ENCODE measurements around the gene SPOP. TPM values are rescaled to one million over a fixed set of nuclear protein-coding genes. Genes with fewer than 3 reads are reported as not detected.

Gene SPOP
- total RNA-seq, 1 donor from 2014 or later: 189 TPM

DNA sequence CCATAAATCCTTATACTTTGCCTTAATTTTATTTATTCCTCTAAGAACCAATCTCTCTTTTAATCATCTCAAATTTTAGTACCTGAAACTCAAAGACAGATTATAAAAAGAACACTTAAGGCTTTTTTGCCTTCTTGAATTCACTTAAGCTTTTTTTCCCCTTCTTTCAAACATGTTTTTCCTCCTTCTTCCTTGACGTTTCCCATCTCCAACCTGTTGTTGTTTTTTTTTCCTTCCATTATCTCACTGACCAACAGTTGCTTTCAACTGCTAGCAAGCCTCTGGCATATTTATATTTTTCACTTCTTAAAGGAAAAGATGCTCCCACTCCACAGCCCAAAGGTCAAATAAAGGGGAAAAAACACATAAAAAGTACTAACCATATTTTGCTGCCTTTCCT lies 32.2 kb downstream of the SPOP start:
- intact Hi-C loops (cut with DNase I): no loop called here
- peaks cover 8 to 60% of the 10 kb centered on the region in 2 donors for H3K4me1 ChIP-seq
- H3K36me3 ChIP-seq: no peaks in the 10 kb centered on the region
- H3K9me3 ChIP-seq: no peaks in the 10 kb centered on the region
- no peak for TF ChIP-seq CTCF (IDR thresholded peaks at IDR 0.05)
- no peak for DNase-seq (ENCODE audit: low spot score in 2 of 2)
- H3K27me3 ChIP-seq: no peaks in the 10 kb centered on the region
- peak overlapping the region; percentile 88 to 94 for H3K27ac ChIP-seq
- H3K4me3 ChIP-seq: peak overlapping the region; percentile 37 to 45

DNA sequence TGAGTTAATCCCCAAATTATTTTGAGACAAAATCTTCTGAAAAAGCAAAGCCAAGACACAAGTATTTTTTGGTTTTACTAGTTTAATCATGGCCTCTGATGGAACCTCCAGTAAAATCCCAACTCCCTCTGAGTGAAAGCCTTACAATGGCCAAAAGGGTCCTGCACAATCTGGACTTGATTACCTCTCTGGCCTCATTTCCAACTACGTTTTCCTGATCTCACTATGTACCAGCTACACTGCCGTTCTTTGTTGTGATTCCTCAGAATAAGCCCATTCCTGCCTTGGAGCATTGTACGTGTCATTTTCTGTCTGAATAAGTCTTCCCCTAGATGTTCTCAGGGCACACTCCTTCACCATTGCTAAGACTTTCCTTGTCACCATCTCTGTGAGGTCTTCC lies 37.3 kb downstream of the SPOP start:
- no peak for TF ChIP-seq CTCF (IDR thresholded peaks at IDR 0.05)
- H3K27ac ChIP-seq: peak overlapping the region; percentile 88 to 94
- no peaks in the 10 kb centered on the region for H3K36me3 ChIP-seq
- no peaks in the 10 kb centered on the region for H3K9me3 ChIP-seq
- H3K27me3 ChIP-seq: no peaks in the 10 kb centered on the region
- H3K4me1 ChIP-seq: peaks cover 21 to 73% of the 10 kb centered on the region in 2 donors
- intact Hi-C loops (cut with DNase I): no loop called here
- DNase-seq (ENCODE audit: low spot score in 2 of 2): no peak
- no peak overlapping the region for H3K4me3 ChIP-seq

- Histone ChIP-seq H3K27ac (peak overlapping the region; percentile 88 to 94), H3K27me3 (no peaks in the 10 kb centered on the region), H3K4me1 (peaks cover 25 to 76% of the 10 kb centered on the region in 2 donors), H3K4me3 (no peak overlapping the region), H3K36me3 (no peaks in the 10 kb centered on the region), H3K9me3 (no peaks in the 10 kb centered on the region)
- no peak for TF ChIP-seq CTCF (IDR thresholded peaks at IDR 0.05)
- DNase-seq (ENCODE audit: low spot score in 2 of 2): no peak
- intact Hi-C loops (cut with DNase I): loop anchor here (5.0 kb wide), 2 partner anchors 38 to 53 kb away; partner anchors contain the start of gene SPOP
These were observed 39.1 kb downstream of the SPOP start for GRCh38 chr17:49638818-49639217.

DNA sequence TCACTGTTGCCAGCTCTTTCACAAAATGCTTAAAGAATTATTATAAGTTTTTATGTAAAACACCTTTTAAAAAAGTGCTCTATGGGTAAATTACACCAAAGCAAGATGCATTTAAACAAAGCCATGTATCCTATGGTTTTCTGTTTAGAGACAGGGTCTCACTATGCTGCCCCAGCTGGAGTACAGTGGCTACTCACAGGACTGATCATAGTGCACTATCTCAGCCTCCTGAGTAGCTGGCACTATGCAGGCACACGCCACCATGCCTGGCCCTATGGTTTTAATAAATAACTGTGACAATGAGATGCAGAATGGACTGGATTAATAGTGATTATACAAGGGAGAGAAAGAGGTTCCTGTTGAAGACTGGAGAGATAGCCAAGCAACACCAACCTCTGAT lies 40.2 kb downstream of the SPOP start:
- H3K4me3 ChIP-seq: no peak overlapping the region
- no peaks in the 10 kb centered on the region for H3K36me3 ChIP-seq
- H3K27me3 ChIP-seq: no peaks in the 10 kb centered on the region
- intact Hi-C loops (cut with DNase I): loop anchor here (5.0 kb wide), 2 partner anchors 40 to 55 kb away; partner anchors contain the start of gene SPOP
- no peaks in the 10 kb centered on the region for H3K9me3 ChIP-seq
- peak overlapping the region; percentile 88 to 94 for H3K27ac ChIP-seq
- DNase-seq (ENCODE audit: low spot score in 2 of 2): no peak
- TF ChIP-seq CTCF (IDR thresholded peaks at IDR 0.05): no peak
- peaks cover 32 to 79% of the 10 kb centered on the region in 2 donors for H3K4me1 ChIP-seq

DNA sequence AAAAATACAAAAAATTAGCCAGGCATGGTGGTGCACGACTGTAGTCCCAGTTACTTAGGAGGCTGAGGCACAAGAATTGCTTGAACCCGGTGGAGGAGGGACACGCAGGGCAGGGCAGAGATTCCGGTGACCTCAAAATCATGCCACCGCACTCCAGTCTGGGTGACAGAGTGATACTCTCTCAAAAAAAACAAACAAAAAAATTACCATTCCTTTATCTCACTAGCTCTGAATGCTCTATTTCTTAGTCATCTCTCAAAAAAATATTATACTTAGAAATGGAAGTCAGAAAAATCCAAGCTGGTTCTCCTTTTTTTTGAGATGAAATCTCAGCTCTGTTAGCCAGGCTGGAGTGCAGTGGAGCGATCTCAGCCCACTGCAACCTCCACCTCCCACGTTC lies 40.8 kb downstream of the SPOP start:
- no peaks in the 10 kb centered on the region for H3K27me3 ChIP-seq
- no peaks in the 10 kb centered on the region for H3K9me3 ChIP-seq
- intact Hi-C loops (cut with DNase I): loop anchor here (5.0 kb wide), 2 partner anchors 40 to 55 kb away; partner anchors contain the start of gene SPOP
- H3K4me1 ChIP-seq: peaks cover 32 to 79% of the 10 kb centered on the region in 2 donors
- peak overlapping the region in 1 of 2 donors; percentile 17 for H3K4me3 ChIP-seq
- H3K27ac ChIP-seq: peak overlapping the region; percentile 88 to 94
- TF ChIP-seq CTCF (IDR thresholded peaks at IDR 0.05): no peak
- DNase-seq (ENCODE audit: low spot score in 2 of 2): no peak
- H3K36me3 ChIP-seq: no peaks in the 10 kb centered on the region

DNA sequence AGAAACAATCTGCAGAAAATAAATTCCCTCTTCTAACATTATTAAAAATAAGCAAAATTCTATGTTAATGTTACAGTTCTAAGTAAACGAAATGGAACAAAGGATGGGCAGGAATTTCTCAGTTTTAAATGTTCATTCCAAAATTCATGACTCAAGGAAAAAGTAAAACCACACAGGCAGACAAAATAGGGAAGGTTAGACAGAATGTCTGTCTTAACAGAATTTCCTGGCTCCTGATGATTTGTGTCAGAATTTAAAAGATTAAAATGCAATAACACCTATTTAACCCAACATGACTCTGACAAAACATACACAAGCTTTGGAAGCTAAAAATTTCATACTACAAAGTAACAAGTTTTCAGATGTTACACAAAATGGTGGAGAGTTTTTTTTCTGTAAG lies 42.8 kb downstream of the SPOP start:
- peak overlapping the region; percentile 88 to 94 for H3K27ac ChIP-seq
- no peak for DNase-seq (ENCODE audit: low spot score in 2 of 2)
- no peaks in the 10 kb centered on the region for H3K27me3 ChIP-seq
- peak overlapping the region in 1 of 2 donors; percentile 12 for H3K4me3 ChIP-seq
- no peak for TF ChIP-seq CTCF (IDR thresholded peaks at IDR 0.05)
- H3K9me3 ChIP-seq: no peaks in the 10 kb centered on the region
- peaks cover 29 to 85% of the 10 kb centered on the region in 2 donors for H3K4me1 ChIP-seq
- H3K36me3 ChIP-seq: no peaks in the 10 kb centered on the region
- intact Hi-C loops (cut with DNase I): loop anchor here (5.0 kb wide), 2 partner anchors 42 to 57 kb away; partner anchors contain the start of gene SPOP
